ENCODE measurements around the gene ATF4. TPM values are rescaled to one million over a fixed set of nuclear protein-coding genes. Genes with fewer than 3 reads are reported as not detected.

The ATF4 gene
- total and polyA plus RNA-seq, 2 donors (not counting 3 experiments of a cell fraction or from before 2014, with no cell fraction given) = 312 to 668 TPM

GRCh38 chr22:39532215-39533073 is 12.1 kb downstream of the ATF4 start, which contains the start of gene RPS19BP1:
RPS19BP1 (minus strand) TSS chr22:39532748; CDS start chr22:39532738, 10 bp downstream.
- FAIRE-seq = peak; percentile 100
- intact Hi-C loops (cut with micrococcal nuclease) = loop anchor here (1.0 to 5.0 kb wide), 3 partner anchors 645 to 815 kb away; partner anchors contain the start of genes ADSL, CBX6 and TNRC6B
- CTCF ChIA-PET = interaction anchor here (0.9 to 6.4 kb wide), 4 partner anchors 35 to 504 kb away, joined by 3 to 197 read pairs (median 100); no protein-coding TSS in a partner anchor

More at GRCh38 chr22:39532215-39533073, 12.1 kb downstream of the ATF4 start, which contains the start of gene RPS19BP1:
- dilution Hi-C loops (cut with MboI; ENCODE audit: extremely low pct_ligation_motif_present, low sequenced_read_pairs) = no loop called here
- H3K27ac ChIP-seq (ENCODE audit: insufficient read depth, low read depth, low read length) = peak within 1 kb of the TSS; percentile 74
- H4K20me1 ChIP-seq (replicated peaks; ENCODE audit: control insufficient read depth, extremely low read depth, insufficient read depth, low read length) = no peaks in the 10 kb centered on the region
- H3K9me1 ChIP-seq (replicated peaks; ENCODE audit: control insufficient read depth, extremely low read depth, insufficient read depth, low read length) = no peaks in the 10 kb centered on the region
- peak within 1 kb of the TSS; percentile 70 to 83 (median 82) for H3K4me3 ChIP-seq (replicated peaks in 1 of 3; ENCODE audit: insufficient read depth in 1 of 3, low read depth in 1 of 3, low read length in 3 of 3)
- peaks cover 0 to 3% of the 10 kb centered on the region in 2 experiments for H3K36me3 ChIP-seq (ENCODE audit: control insufficient read depth in 2 of 2, extremely low read depth in 1 of 2, insufficient read depth in 2 of 2, low read length in 2 of 2)
- peaks cover 30% of the 10 kb centered on the region for H3K4me1 ChIP-seq (ENCODE audit: control insufficient read depth, extremely low read depth, insufficient read depth, low read length)
- H3K79me2 ChIP-seq (ENCODE audit: control insufficient read depth, insufficient read depth, low read length) = peaks cover 39% of the 10 kb centered on the region
- TF ChIP-seq POLR2A (IDR thresholded peaks at IDR 0.05; ENCODE audit: low read depth, low read length) (peak; percentile 96), CTCF (IDR thresholded peaks at IDR 0.05; ENCODE audit: extremely low read depth in 1 of 2, insufficient read depth in 1 of 2, low read depth in 1 of 2, low read length in 2 of 2) (peak in 1 of 2 donors; percentile 1), POLR2AphosphoS5 (IDR thresholded peaks at IDR 0.05; ENCODE audit: insufficient read depth, low read depth, low read length) (peak; percentile 95), JUN (IDR thresholded peaks at IDR 0.05; ENCODE audit: borderline replicate concordance, insufficient read depth, insufficient read length, low read depth) (no peak), EZH2 (IDR thresholded peaks at IDR 0.05; ENCODE audit: borderline replicate concordance, low read depth, low read length, severe bottlenecking) (no peak), MYC (IDR thresholded peaks at IDR 0.05; ENCODE audit: low read depth, low read length) (no peak), MAX (IDR thresholded peaks at IDR 0.05; ENCODE audit: insufficient read depth, insufficient read length) (peak; percentile 51), GATA2 (IDR thresholded peaks at IDR 0.05; ENCODE audit: insufficient read depth, insufficient read length, low read depth, low read length) (no peak), FOS (IDR thresholded peaks at IDR 0.05; ENCODE audit: borderline replicate concordance, insufficient read depth, low read length) (no peak)
- POLR2A ChIA-PET = interaction anchor here (0.6 kb wide), 1 partner anchor 214 kb away, joined by 5 read pairs; no protein-coding TSS in a partner anchor
- peak within 1 kb of the TSS; percentile 76 for H3K4me2 ChIP-seq (ENCODE audit: insufficient read depth, low read length)
- no peaks in the 10 kb centered on the region for H3K9me3 ChIP-seq (replicated peaks; ENCODE audit: control insufficient read depth, insufficient read depth, low read length)
- BruUV-seq (replicated peaks) = no TSS peak
- H2AFZ ChIP-seq (ENCODE audit: low read depth, low read length) = peak within 1 kb of the TSS; percentile 77
- DNase-seq (ENCODE audit: low read depth, low spot score) = peak; percentile 98
- peak within 1 kb of the TSS; percentile 82 for H3K9ac ChIP-seq (replicated peaks; ENCODE audit: extremely low read depth, insufficient read depth, low read length)
- H3K27me3 ChIP-seq (ENCODE audit: control insufficient read depth in 2 of 2, insufficient read depth in 2 of 2, low read length in 2 of 2) = no peaks in the 10 kb centered on the region
